HG03280 (cell line): ENCODE results near the gene REEP1.

Experiments used
- ATAC-seq: cut with Tn5 transposase; IDR thresholded peaks from one replicate; pipeline ENCODE4 v1.9.1; 2021; ENCODE audit warnings: mild to moderate bottlenecking, moderate library complexity; ENCODE audit not compliant: unreplicated experiment

Gene REEP1, protein sequence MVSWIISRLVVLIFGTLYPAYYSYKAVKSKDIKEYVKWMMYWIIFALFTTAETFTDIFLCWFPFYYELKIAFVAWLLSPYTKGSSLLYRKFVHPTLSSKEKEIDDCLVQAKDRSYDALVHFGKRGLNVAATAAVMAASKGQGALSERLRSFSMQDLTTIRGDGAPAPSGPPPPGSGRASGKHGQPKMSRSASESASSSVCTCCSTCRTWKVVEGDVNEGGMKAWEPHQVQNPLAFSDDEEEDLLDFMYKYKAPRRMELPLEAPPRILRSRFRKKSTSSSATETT

DNA sequence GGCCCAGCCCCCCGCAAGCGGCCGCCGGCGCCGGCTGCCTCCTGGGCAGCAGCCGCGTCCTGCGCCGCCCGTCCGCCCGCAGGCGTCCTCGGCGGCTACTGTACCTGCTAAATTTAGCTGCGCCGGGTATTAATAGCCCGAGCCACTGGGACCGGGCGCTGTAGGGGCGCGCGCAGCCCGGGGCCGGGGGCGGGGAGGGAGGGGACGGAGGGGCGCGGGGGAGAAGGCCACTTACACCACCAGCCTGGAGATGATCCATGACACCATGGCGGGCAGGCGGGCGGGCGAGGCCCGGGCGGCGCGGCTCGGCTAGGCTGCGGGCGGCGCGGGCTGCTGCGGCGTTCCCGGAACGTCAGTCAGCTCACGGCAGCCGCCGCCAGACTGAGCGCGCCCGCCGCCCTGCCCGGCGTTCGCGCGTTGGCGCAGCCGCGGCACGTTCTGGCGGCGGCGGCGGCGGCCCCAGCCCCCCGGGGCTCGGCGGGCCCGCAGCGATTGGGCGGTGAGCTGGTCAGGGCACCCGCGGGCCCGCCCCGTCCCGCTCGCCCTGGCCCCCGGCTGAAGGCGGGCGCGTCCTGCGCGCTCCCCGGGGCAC, at the start of gene REEP1:
REEP1 (minus strand) TSS at position 383 of the 592 bp plus-strand sequence; CDS start at position 267, 116 bp downstream.
- ATAC-seq = no peak

DNA sequence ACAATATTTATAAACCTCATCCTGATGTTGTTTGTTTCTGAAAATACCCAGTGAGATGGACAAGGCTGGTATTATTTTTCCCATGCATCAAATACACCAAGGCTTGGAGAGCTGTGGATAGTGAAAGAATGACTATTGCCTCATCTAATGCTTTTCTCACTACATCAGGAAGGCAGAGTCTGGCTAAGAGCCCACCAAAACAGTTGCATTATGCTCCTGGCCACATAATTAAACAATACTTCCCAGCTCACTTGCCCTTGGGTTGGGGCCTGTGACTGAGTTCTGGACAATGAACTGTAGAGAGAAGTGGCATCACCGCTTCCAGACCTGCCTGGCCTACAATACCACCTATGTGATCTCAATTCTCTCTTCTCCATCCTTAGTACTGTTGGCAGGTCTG, 46.4 kb upstream of the REEP1 start:
- ATAC-seq = no peak

GRCh38 chr2:86382698-86383097, 45.3 kb upstream of the REEP1 start:
- no peak for ATAC-seq

DNA sequence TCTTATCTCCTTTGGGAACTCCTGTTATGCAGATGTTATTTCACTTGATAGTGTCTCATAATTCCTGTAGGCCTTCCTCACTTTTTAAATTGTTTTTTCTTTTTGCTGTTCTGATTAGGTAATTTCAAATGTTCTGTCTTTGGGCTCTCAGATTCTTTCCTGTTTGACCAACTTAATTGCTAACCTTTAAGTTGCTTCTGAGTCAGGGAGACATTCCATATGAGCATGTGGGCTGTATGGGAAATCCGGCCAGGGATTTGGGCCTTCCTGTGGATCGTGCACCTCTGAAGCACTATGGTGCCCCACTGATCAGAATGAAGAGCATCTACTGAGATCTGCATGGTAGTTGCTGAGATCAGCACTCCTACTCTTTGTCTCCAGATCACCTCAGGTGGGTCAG, 44.7 kb upstream of the REEP1 start:
- ATAC-seq = no peak

DNA sequence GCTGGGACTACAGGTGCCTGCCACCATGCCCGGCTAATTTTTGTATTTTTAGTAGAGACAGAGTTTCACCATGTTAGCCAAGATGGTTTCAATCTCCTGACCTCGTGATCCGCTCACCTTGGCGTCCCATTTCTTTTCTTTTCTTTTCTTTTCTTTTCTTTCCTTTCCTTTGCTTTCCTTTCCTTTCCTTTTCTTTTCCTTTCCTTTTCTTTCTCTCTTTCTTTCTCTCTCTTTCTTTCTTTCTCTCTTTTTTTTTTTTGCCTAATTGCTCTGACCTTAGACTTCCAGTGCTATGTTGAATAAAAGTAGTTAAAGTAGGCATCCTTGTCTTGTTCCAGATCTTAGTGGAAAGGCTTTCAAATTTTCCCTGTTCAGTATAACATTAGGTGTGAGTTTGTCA, 41.0 kb upstream of the REEP1 start:
- no peak for ATAC-seq

- no peak for ATAC-seq
Observed at GRCh38 chr2:86375623-86376022, 38.2 kb upstream of the REEP1 start.

DNA sequence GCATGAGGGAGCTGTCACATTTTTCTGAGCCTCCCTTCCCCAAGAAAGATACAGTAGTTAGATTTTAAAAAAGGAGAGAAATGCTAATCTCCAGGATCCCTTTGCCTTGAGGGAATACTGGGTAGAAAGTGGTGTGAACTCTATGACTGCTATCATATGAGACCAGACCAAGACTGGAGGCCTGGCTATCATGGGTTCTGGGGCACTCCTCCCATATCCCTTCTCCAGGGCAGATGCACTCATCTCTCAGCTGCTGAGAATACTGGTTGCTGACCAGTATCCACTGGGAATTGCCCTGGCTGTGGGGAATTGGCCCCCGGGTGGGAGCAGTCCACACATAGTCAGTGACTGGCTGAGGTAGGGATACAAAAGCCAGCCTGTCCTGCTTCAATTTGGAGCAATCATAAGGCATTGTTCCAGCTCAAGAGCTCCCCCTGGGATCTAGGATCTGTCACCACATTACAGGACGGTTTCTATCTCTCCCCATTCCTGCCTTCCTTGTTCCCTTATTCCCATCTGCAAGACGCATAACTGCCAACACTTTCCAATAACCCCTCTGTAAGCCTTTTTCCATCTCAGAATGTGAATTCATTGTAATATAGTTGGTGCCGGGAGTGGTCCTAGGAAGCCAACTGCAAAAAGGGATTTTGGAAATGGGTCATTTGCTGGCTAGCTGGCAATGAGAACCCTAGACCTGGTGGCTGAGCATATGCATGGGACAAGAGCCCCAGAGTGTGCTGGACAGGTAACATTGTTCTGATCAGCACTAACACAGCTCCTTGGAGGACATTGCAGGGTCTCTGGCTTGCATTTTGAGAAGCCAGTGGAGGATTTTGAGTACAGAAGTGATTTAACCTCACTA, 35.4 kb upstream of the REEP1 start:
- ATAC-seq = no peak

DNA sequence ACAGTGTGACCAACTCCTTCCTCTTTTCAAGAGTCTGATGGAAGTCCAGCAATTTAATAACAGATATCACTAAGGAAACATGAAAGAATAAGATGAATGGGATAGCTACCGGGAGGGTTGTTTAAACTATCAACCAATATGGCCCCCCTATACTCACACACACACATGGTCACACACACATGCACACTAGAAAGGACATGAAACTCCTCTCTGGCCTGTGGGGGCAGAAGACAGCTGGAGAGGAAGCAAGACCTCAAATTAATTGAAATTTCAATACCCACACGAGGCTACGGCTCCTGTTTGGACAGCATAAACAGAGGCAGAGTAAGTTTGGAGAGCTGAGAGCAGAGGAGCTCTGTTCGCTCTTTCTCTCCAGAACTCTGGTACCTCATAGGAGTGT, 34.7 kb upstream of the REEP1 start:
- ATAC-seq = no peak

DNA sequence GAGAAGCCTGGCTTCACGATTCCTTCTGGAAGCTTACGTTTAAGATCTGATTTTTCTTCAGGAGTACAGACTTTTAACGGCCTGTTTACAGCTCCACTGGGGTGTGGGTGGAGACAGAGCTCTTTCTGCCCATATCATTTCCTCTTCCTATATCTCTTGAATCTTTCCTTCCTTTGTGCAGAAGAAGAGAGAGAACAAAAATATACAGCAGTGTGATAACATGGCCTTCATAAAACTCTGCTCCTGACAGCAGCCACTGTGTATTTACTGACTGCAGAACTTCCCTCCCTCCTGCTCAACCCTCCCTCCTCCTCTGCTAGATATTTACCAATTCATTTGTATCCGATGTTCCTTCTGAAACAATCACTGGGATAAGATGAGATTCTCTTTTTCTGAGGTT, 34.1 kb upstream of the REEP1 start:
- no peak for ATAC-seq

DNA sequence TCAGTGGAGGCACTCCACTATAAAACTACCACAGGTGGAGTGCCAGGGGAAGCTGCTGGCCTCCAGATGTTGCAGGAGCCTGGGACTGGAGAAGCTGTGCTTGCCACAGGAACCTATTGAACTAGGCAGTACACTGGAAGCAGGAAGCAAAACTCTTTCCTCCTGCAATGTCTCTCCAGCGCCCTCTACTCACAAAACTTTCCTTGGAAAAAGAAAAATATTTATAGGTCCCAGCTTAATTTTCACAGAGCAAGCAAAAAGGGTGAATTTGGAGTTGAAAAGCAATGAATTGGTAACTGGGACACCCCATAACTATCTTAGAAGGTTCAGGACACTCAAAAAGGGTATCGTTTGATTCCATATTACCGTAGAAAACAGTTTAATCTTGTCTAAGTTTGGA, 33.2 kb upstream of the REEP1 start:
- ATAC-seq = no peak

DNA sequence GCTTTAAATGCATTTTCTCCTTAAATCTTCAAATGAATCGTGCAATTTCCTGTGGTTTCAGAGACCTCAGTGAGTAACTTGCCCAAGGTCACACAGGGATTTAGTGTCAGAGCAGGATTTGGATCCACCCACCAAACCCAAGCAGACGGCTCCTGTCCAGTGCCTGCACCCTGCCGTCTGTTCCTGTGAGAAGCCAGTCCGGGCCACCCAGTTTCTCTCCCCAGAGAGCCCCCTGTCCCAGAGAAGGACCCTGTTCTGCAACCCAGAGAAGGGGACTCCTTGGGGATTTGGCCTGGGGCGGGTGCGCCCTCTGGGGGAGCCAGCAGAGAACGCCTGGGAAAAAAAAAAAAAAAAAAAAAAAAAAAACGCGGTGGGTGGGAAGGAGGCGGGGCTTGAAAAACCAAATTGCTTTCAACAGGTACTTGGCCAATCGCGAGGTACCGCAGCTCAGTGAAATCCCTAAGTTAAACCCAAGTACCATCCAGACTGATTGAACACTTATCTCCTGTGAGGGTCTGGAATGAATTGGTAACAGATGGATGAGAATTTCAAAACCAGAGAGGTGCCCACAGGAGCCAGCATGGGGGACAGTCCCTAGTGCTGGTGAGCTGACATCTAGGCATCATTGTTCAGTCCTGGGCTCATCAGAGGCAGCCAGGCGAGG, 30.9 kb upstream of the REEP1 start:
- no peak for ATAC-seq

DNA sequence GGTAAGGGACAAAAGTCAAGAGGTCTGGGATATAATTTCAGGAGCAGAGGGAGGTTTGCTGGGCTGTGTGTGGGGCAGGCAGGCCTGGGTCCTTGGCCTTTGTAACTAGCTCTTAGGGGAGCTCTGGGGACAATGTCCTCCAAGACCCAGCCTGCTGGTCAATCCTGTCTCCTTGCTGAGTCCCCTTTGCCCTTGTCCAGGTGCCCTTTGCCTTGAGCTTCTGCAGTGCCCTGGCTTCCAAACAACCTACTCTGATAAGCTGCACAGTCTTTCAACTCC, 30.0 kb upstream of the REEP1 start:
- no peak for ATAC-seq

DNA sequence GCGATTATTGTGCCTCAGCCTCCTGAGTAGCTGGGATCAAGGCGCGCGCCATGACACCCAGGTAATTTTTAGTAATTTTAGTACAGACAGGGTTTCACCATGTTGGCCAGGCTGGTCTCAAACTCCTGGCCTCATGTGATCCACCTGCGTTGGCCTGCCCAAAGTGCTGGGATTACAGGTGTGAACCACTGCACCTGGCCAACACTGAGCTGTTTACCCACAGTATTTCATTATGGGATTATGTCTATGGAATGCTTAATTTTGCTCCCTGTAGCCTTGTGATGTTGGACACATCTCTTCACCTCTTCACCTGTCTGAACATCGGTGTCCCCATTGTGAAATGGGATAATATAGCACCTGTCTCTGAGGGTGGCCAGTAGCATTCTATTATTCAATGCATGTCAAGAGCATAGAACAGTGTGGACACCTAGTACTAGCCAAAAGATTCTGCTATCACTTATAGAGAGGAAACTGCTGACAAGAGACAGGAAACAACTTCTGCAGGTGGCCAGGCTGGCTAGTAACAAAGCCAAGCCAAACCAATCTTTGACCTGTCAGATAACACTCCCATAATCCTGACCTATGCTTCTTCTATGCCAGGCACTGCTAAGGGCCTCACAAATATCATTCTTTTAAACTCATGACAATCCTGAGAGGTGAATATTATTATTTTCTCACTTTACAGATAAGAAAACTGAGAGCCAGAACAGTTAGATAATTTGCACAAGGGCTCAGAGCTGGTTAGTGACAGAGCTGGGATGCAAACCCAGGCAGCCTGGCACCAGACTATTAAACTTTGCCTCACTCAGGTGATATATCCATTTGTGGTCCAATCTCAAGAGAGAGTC, 29.4 kb upstream of the REEP1 start:
- ATAC-seq = no peak

- ATAC-seq = no peak
Observed at GRCh38 chr2:86364894-86365293, 27.5 kb upstream of the REEP1 start.

- no peak for ATAC-seq
Observed at GRCh38 chr2:86360776-86361175, 23.4 kb upstream of the REEP1 start.

- peak; percentile 81 for ATAC-seq
Observed at GRCh38 chr2:86358957-86359356, 21.5 kb upstream of the REEP1 start.

DNA sequence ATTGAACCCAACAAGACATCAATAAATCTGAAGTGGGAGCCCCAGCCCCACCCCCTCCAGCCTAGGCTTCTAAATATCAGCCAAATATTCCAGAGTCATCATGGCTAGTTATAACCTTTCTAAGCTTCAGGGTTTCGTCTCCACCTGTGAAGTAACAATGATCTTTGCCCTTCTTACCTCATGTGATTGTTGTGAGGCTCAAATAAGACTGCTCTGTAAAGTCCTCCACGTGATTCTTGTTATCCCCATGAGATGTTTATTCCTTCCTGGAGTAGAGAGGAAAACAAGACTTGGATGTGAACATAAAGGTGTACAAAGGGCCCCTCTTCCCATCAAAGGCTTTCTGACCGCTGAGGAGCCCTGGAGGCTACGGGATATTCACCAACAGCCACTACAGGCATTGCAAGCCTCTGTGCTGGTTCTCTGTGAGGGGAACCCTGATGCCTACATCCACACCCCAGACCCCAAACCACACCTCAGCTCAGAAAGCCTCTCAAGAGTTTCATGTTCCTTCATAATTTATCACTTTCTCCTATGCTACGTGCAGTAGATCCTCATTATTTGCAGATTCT, 20.1 kb upstream of the REEP1 start:
- ATAC-seq = no peak

DNA sequence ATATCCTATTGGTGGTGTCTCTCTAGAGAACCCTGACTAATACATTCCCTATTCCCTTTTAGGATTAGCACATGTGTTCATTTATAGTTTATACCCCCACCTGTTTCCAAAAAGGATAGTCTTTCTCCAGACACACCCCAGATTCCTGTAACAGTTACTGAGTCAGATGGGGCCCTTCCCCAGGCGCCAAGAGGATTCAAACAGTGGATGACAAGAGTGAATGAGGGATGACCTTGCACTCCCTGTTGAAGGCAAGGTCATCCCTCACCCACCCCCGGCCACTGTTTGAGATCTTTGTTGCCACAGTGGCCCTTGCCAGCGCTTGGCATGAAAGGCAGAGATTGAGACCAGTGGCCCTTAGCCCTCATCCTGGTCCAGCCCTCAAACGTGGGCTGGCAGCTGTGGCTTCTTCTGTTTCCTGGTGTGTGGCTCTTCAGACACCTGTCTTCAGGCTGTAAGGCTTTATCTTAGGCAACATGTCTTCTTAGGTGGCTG, 15.3 kb upstream of the REEP1 start:
- no peak for ATAC-seq

DNA sequence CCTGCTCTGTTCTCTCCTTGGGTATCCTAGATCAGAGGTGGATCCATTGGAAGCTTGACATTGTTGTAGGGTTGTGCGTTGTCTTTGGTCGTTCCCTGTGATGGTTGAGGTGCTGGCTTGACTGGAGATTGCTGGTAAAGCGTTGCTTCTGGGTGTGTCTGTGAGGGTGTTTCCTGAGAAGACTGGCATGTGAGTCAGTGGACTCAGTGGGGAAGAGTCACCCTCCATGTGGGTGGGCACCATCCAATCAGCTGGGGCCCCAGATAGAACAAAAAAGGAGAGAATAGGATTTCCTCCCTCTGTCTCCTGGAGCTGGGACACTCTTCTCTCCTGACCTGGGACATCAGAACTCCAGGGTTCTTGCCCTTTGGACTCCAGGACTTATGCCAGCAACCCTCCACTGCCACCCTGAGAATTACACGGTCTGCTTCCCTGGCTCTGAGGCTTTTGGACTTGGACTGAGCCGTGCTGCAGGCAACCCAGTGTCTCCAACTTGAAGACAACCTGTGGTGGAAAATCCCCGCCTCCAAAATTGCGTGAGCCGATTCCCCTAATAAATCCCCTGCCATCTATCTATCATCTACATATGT, 14.8 kb upstream of the REEP1 start:
- ATAC-seq = no peak

DNA sequence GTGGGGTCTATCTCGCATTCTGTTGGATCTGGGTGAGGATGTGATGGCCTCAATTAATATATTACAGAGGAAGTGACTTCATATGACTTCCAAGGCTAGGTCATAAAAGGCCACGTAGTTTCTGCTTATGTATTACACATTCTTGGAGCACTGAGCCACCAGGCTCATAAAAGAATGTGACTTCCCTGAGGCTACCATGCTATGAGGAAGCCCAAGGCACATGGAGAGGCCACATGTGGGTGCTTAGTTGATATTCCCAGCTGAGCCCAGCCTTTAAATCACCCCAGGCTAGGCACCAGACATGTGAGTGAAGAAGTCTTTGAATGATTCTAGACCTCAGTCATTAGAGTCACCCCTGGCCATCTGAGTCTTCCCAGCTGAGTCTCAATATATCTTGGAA, 13.3 kb upstream of the REEP1 start:
- ATAC-seq = no peak
